Transverse colon (tissue), 4 donors: Measurements from ENCODE around the gene RETREG1. TPM values are rescaled to one million over a fixed set of nuclear protein-coding genes. Genes with fewer than 3 reads are reported as not detected.

ENCODE experiments used
- DNase-seq: peaks from one replicate; pipeline ENCODE4 v3.0.0-alpha.2; 2019
- H3K27ac ChIP-seq, 4 donors: fragments of 200-600 bp; sonication (generic); 2 replicates each; pipeline ENCODE4 v1.5.1; 2016 to 2018; ENCODE audit warnings: inconsistent platforms in 4 of 4
- H3K27me3 ChIP-seq: fragments of 200-600 bp; sonication (generic); 2 replicates; pipeline ENCODE4 v1.5.1; 2017; ENCODE audit warnings: inconsistent platforms
- H3K36me3 ChIP-seq, 4 donors: fragments of 200-600 bp; sonication (generic); 2 replicates each; pipeline ENCODE4 v1.5.1; 2017 to 2019; ENCODE audit warnings: inconsistent platforms in 4 of 4
- H3K4me1 ChIP-seq, 4 donors: fragments of 200-600 bp; sonication (generic); 2 replicates each; pipeline ENCODE4 v1.5.1; 2017 to 2020; ENCODE audit warnings: inconsistent platforms in 4 of 4
- H3K4me3 ChIP-seq, 4 donors: fragments of 200-600 bp; sonication (generic); 1 replicate in 1 of 4; 2 replicates in 3 of 4; pipeline versions ENCODE4 v1.5.1 to v1.6.1; 2017 to 2019; ENCODE audit warnings: inconsistent platforms in 4 of 4
- H3K9me3 ChIP-seq, 2 donors: fragments of 200-600 bp; sonication (generic); 2 replicates each; pipeline ENCODE4 v1.5.1; 2017 to 2019; ENCODE audit warnings: inconsistent platforms in 2 of 2
- CTCF ChIP-seq, 5 experiments: fragments of 200-600 bp in 3 of 5; fragments of 450-650 bp in 2 of 5; sonication (generic) in 3 of 5; IDR thresholded peaks; 1 replicate in 2 of 5; 2 replicates in 3 of 5; pipeline ENCODE4 v1.5.1; 2016 to 2017; ENCODE audit warnings: antibody characterized with exemption in 5 of 5, inconsistent platforms in 3 of 5, mild to moderate bottlenecking in 2 of 5, moderate library complexity in 1 of 5
- EP300 ChIP-seq: sonication (generic); formaldehyde crosslinking; IDR thresholded peaks from one replicate; pipeline ENCODE4 v1.6.1; 2017; ENCODE audit warnings: antibody characterized with exemption, low read depth
- POLR2A ChIP-seq: fragments of 450-650 bp; IDR thresholded peaks from one replicate; pipeline ENCODE4 v1.6.1; 2016; ENCODE audit warnings: antibody characterized with exemption, mild to moderate bottlenecking, moderate library complexity
- POLR2AphosphoS5 ChIP-seq, 3 donors: sonication (generic); formaldehyde crosslinking; IDR thresholded peaks; one replicate each; pipeline ENCODE4 v1.6.1; 2016; ENCODE audit warnings: antibody characterized with exemption in 3 of 3
- WGBS, 2 donors: methylation state at CpG; one replicate each; pipeline ENCODE4 v1.1.5; 2018; ENCODE audit warnings: low coverage in 1 of 2; 5-methylcytosine and 5-hydroxymethylcytosine counted together
- in situ Hi-C, 4 donors: fragments of 200-750 bp; cut with MboI; loops; one replicate each; pipeline versions ENCODE4 v1.15.0 to v1.15.1; 2017; ENCODE audit warnings: low sequenced_read_pairs in 3 of 4, low pct_ligation_motif_present in 1 of 4, low pct_unique_long_range_greater_than_20kb in 1 of 4
- intact Hi-C: fragments of 100-400 bp; cut with DNase I; formaldehyde crosslinking; loops from one replicate; pipeline ENCODE4 v1.15.1; 2023; ENCODE audit warnings: low total_unique reads
- total RNA-seq, 4 donors: library from RNA; depleted of rRNA; stranded (reverse); fragments of >200 nt; gene quantifications; one replicate each; pipeline ENCODE4 v1.1.0, GENCODE V29; 2016

The RETREG1 gene
- total RNA-seq, 4 donors from 2014 or later: 33.2 to 93.5 (median 66.2) TPM

GRCh38 chr5:16455668-16456067, 161.1 kb downstream of the RETREG1 start:
- no peak for DNase-seq
- Histone ChIP-seq H3K36me3 (peaks cover 0 to 60% (median 21%) of the 10 kb centered on the region in 4 donors), H3K4me1 (peaks cover 8 to 48% (median 14%) of the 10 kb centered on the region in 4 donors), H3K4me3 (no peak overlapping the region), H3K27ac (no peak overlapping the region), H3K27me3 (no peaks in the 10 kb centered on the region), H3K9me3 (no peaks in the 10 kb centered on the region)
- 78 to 92% methylated on average over 4 to 5 of the region's 5 CpGs for WGBS, 2 donors
- intact Hi-C loops: no loop called here
- in situ Hi-C loops: loop anchor here in 2 of 4 donors (10.0 kb wide), 1 partner anchor 291 kb away; no protein-coding TSS in a partner anchor
- no peak for TF ChIP-seq POLR2A
- no peak for TF ChIP-seq CTCF (IDR thresholded peaks at IDR 0.05)
- no peak for TF ChIP-seq EP300

GRCh38 chr5:16454686-16455085, 162.1 kb downstream of the RETREG1 start:
- peaks cover 4 to 38% (median 14%) of the 10 kb centered on the region in 4 donors for H3K4me1 ChIP-seq
- in situ Hi-C loops: loop anchor here in 2 of 4 donors (10.0 kb wide), 1 partner anchor 290 kb away; no protein-coding TSS in a partner anchor
- DNase-seq: no peak
- intact Hi-C loops: no loop called here
- peaks cover 0 to 69% (median 25%) of the 10 kb centered on the region in 4 donors for H3K36me3 ChIP-seq
- TF ChIP-seq POLR2AphosphoS5 (IDR thresholded peaks at IDR 0.05): no peak
- no peak for TF ChIP-seq POLR2A
- no peak for TF ChIP-seq CTCF (IDR thresholded peaks at IDR 0.05)
- TF ChIP-seq EP300: no peak
- H3K27me3 ChIP-seq: no peaks in the 10 kb centered on the region
- 80 to 92% methylated on average over 1 to 4 of the region's 4 CpGs for WGBS, 2 donors
- no peak overlapping the region for H3K27ac ChIP-seq
- H3K9me3 ChIP-seq: no peaks in the 10 kb centered on the region
- no peak overlapping the region for H3K4me3 ChIP-seq

GRCh38 chr5:16453609-16454008, 163.2 kb downstream of the RETREG1 start:
- intact Hi-C loops (no loop called here), in situ Hi-C loops (loop anchor here in 2 of 4 donors (10.0 kb wide), 1 partner anchor 289 kb away; no protein-coding TSS in a partner anchor)
- Histone ChIP-seq H3K27ac (no peak overlapping the region), H3K4me3 (no peak overlapping the region), H3K9me3 (no peaks in the 10 kb centered on the region), H3K27me3 (no peaks in the 10 kb centered on the region), H3K4me1 (peaks cover 0 to 28% (median 14%) of the 10 kb centered on the region in 4 donors), H3K36me3 (peaks cover 0 to 71% (median 30%) of the 10 kb centered on the region in 4 donors)
- no peak for TF ChIP-seq CTCF (IDR thresholded peaks at IDR 0.05)
- no peak for TF ChIP-seq POLR2A
- no peak for TF ChIP-seq POLR2AphosphoS5 (IDR thresholded peaks at IDR 0.05)
- no peak for TF ChIP-seq EP300
- DNase-seq: no peak

- H3K27me3 ChIP-seq: no peaks in the 10 kb centered on the region
- DNase-seq: no peak
- no peak overlapping the region for H3K4me3 ChIP-seq
- H3K36me3 ChIP-seq: peaks cover 0 to 55% (median 27%) of the 10 kb centered on the region in 4 donors
- no peaks in the 10 kb centered on the region for H3K4me1 ChIP-seq
- intact Hi-C loops (no loop called here), in situ Hi-C loops (loop anchor here in 2 of 4 donors (10.0 kb wide), 1 partner anchor 285 kb away; no protein-coding TSS in a partner anchor)
- TF ChIP-seq CTCF (IDR thresholded peaks at IDR 0.05): no peak
- TF ChIP-seq POLR2AphosphoS5 (IDR thresholded peaks at IDR 0.05): no peak
- no peak for TF ChIP-seq EP300
- no peak for TF ChIP-seq POLR2A
- H3K9me3 ChIP-seq: no peaks in the 10 kb centered on the region
- H3K27ac ChIP-seq: no peak overlapping the region
- 78 to 96% methylated on average over 2 of the region's 2 CpGs for WGBS, 2 donors
Measured at GRCh38 chr5:16450163-16450562, 166.6 kb downstream of the RETREG1 start.
